HEK293 (cell line): ENCODE data around the gene MOGAT3.

Experiments used
- KLF9 ChIP-seq: fragments of 450-650 bp; formaldehyde crosslinking; IDR thresholded peaks from 2 replicates; pipeline ENCODE4 v1.5.1; 2016; ENCODE audit warnings: missing biosample characterization, missing genetic modification characterization, low read depth
- ZNF266 ChIP-seq: fragments of 450-650 bp; formaldehyde crosslinking; IDR thresholded peaks from 2 replicates; pipeline ENCODE4 v1.5.1; 2016; ENCODE audit warnings: missing biosample characterization, missing genetic modification characterization, low read depth
- TF ChIP-seq, protein P1 (sequence below): fragments of 450-650 bp; formaldehyde crosslinking; IDR thresholded peaks from 2 replicates; pipeline ENCODE4 v1.5.1; 2016; ENCODE audit warnings: missing biosample characterization, missing genetic modification characterization
- TF ChIP-seq, protein P2 (sequence below): fragments of 450-650 bp; formaldehyde crosslinking; optimal IDR thresholded peaks from 2 replicates; pipeline ENCODE3; 2016; ENCODE audit warnings: missing biosample characterization, mild to moderate bottlenecking, missing genetic modification characterization
- TF ChIP-seq, protein P3 (sequence below): fragments of 450-650 bp; formaldehyde crosslinking; IDR thresholded peaks from 2 replicates; pipeline ENCODE4 v1.5.1; 2016; ENCODE audit warnings: missing biosample characterization, missing genetic modification characterization, low read depth
- TF ChIP-seq, protein P4 (sequence below): sonication (generic); formaldehyde crosslinking; IDR thresholded peaks from 2 replicates; pipeline ENCODE4 v1.8.1; 2022; ENCODE audit warnings: mild to moderate bottlenecking, moderate library complexity, missing genetic modification reagents

DNA sequence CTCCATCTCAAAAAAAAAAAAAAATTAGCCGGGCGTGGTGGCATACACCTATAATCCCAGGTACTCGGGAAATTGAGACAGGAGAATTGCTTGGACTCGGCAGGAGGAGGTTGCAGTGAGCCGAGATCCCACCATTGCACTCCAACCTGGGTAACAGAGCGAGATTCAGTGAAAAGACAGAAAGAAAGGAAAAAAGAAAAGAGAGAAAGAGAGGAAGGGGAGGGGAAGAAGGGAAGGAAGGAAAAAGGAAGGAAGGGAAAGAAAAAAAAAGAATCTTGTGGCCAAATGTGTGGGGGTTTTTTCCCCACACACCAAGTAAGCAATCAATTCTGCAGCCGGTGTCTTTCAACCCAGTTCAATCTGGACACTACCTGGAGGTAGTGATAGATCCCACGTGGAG is 11.7 kb downstream of the MOGAT3 start:
- TF ChIP-seq, protein P1, sequence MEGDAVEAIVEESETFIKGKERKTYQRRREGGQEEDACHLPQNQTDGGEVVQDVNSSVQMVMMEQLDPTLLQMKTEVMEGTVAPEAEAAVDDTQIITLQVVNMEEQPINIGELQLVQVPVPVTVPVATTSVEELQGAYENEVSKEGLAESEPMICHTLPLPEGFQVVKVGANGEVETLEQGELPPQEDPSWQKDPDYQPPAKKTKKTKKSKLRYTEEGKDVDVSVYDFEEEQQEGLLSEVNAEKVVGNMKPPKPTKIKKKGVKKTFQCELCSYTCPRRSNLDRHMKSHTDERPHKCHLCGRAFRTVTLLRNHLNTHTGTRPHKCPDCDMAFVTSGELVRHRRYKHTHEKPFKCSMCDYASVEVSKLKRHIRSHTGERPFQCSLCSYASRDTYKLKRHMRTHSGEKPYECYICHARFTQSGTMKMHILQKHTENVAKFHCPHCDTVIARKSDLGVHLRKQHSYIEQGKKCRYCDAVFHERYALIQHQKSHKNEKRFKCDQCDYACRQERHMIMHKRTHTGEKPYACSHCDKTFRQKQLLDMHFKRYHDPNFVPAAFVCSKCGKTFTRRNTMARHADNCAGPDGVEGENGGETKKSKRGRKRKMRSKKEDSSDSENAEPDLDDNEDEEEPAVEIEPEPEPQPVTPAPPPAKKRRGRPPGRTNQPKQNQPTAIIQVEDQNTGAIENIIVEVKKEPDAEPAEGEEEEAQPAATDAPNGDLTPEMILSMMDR = no peak
- TF ChIP-seq KLF9 = no peak
- no peak for TF ChIP-seq ZNF266 (tag by site-specific recombination)
- TF ChIP-seq, protein P2, sequence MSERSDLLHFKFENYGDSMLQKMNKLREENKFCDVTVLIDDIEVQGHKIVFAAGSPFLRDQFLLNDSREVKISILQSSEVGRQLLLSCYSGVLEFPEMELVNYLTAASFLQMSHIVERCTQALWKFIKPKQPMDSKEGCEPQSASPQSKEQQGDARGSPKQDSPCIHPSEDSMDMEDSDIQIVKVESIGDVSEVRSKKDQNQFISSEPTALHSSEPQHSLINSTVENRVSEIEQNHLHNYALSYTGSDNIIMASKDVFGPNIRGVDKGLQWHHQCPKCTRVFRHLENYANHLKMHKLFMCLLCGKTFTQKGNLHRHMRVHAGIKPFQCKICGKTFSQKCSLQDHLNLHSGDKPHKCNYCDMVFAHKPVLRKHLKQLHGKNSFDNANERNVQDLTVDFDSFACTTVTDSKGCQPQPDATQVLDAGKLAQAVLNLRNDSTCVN = no peak
- TF ChIP-seq, protein P3, sequence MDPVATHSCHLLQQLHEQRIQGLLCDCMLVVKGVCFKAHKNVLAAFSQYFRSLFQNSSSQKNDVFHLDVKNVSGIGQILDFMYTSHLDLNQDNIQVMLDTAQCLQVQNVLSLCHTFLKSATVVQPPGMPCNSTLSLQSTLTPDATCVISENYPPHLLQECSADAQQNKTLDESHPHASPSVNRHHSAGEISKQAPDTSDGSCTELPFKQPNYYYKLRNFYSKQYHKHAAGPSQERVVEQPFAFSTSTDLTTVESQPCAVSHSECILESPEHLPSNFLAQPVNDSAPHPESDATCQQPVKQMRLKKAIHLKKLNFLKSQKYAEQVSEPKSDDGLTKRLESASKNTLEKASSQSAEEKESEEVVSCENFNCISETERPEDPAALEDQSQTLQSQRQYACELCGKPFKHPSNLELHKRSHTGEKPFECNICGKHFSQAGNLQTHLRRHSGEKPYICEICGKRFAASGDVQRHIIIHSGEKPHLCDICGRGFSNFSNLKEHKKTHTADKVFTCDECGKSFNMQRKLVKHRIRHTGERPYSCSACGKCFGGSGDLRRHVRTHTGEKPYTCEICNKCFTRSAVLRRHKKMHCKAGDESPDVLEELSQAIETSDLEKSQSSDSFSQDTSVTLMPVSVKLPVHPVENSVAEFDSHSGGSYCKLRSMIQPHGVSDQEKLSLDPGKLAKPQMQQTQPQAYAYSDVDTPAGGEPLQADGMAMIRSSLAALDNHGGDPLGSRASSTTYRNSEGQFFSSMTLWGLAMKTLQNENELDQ = no peak
- TF ChIP-seq, protein P4, sequence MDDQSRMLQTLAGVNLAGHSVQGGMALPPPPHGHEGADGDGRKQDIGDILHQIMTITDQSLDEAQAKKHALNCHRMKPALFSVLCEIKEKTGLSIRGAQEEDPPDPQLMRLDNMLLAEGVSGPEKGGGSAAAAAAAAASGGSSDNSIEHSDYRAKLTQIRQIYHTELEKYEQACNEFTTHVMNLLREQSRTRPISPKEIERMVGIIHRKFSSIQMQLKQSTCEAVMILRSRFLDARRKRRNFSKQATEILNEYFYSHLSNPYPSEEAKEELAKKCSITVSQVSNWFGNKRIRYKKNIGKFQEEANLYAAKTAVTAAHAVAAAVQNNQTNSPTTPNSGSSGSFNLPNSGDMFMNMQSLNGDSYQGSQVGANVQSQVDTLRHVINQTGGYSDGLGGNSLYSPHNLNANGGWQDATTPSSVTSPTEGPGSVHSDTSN (CRISPR knock-in tag) = no peak
